Dendritic cell treated with granulocyte-macrophage colony-stimulating factor and Interleukin-4, amounts not matched to agents 40 ng/mL and 50 ng/mL, for 4 days (primary cell): Measurements from ENCODE around the gene ADCY3.

Experiments used
- H3K27ac Mint-ChIP-seq: one replicate; pipeline ENCODE4 v1.8.0; 2022; ENCODE audit warnings: mild to moderate bottlenecking, mixed read lengths
- H3K27me3 Mint-ChIP-seq: one replicate; pipeline ENCODE4 v1.8.0; 2022; ENCODE audit warnings: mild to moderate bottlenecking, mixed read lengths
- H3K36me3 Mint-ChIP-seq: one replicate; pipeline ENCODE4 v1.8.0; 2022; ENCODE audit warnings: low read depth, mixed read lengths
- H3K4me1 Mint-ChIP-seq: one replicate; pipeline ENCODE4 v1.8.0; 2022; ENCODE audit warnings: low read depth, mixed read lengths
- H3K4me3 Mint-ChIP-seq: one replicate; pipeline ENCODE4 v1.8.0; 2022; ENCODE audit warnings: mild to moderate bottlenecking, moderate library complexity, mixed read lengths
- H3K9me3 Mint-ChIP-seq: one replicate; pipeline ENCODE4 v1.8.0; 2022; ENCODE audit warnings: mixed read lengths
- intact Hi-C: fragments of 100-400 bp; cut with micrococcal nuclease; formaldehyde crosslinking; loops from one replicate; pipeline ENCODE4 v1.15.0; 2022

ADCY3 gene

DNA sequence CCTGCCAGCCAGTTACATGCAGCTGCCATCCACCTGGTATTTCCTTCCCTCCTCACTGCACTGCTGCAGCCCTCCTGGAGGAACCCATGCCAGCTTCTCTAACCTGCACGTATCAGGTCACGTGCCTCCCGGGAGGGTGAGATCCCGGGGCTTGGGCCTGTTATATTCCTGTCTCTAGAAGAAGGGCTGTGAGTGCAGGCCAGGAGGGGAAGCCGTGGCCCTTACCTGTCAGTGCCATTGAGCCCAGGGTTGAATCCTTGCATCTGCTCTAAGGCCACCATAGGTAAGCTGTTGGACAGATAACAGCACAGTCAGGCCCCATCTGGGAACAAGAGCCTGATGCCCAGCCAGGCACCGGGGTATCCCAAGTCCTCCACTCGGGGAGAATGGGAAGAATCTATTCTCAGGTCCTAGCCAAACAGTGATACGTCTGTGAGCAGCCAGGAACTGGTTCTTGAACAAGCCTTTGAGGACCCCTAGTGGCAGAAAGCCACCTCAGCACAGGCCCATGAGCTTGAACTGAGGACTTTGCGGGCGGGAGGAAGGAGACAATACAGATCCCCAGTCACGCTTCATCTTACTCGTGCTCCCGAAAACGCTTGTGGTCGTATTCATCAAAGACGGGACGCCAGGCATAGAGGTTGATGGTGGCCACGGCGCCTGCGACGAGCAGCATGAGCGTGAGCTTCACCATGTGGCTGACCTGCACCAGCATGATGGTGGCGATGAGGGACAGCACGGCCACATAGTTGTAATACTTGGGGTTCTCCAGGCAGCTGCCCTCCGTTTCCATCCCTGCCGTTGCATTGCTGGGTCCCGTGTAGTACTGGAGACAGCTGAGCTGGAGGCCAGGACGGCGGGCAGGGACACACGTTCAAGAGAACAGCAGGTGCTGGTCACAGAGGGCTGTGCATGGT, 92.5 kb downstream of the ADCY3 start:
- Mint-ChIP-seq H3K9me3 (no peaks in the 10 kb centered on the region), H3K36me3 (peaks cover 18% of the 10 kb centered on the region), H3K27ac (no peak overlapping the region), H3K4me1 (peaks cover 8% of the 10 kb centered on the region), H3K4me3 (no peak overlapping the region), H3K27me3 (no peaks in the 10 kb centered on the region)
- intact Hi-C loops, result loop anchor here (1.0 to 2.0 kb wide), 2 partner anchors 215 to 417 kb away; no protein-coding TSS in a partner anchor

- H3K27me3 Mint-ChIP-seq, result no peaks in the 10 kb centered on the region
- no peak overlapping the region for H3K27ac Mint-ChIP-seq
- H3K36me3 Mint-ChIP-seq, result peaks cover 26% of the 10 kb centered on the region
- intact Hi-C loops, result loop anchor here (1.0 to 2.0 kb wide), 2 partner anchors 214 to 416 kb away; no protein-coding TSS in a partner anchor
- no peak overlapping the region for H3K4me3 Mint-ChIP-seq
- H3K4me1 Mint-ChIP-seq, result peaks cover 8% of the 10 kb centered on the region
- no peaks in the 10 kb centered on the region for H3K9me3 Mint-ChIP-seq
These were observed 93.3 kb downstream of the ADCY3 start for GRCh38 chr2:24826773-24827145.

- Mint-ChIP-seq H3K4me1 (peaks cover 8% of the 10 kb centered on the region), H3K36me3 (peaks cover 32% of the 10 kb centered on the region)
- intact Hi-C loops, result loop anchor here (2.0 kb wide), 1 partner anchor 213 kb away; no protein-coding TSS in a partner anchor
These were observed 93.9 kb downstream of the ADCY3 start for GRCh38 chr2:24825883-24826772.

DNA sequence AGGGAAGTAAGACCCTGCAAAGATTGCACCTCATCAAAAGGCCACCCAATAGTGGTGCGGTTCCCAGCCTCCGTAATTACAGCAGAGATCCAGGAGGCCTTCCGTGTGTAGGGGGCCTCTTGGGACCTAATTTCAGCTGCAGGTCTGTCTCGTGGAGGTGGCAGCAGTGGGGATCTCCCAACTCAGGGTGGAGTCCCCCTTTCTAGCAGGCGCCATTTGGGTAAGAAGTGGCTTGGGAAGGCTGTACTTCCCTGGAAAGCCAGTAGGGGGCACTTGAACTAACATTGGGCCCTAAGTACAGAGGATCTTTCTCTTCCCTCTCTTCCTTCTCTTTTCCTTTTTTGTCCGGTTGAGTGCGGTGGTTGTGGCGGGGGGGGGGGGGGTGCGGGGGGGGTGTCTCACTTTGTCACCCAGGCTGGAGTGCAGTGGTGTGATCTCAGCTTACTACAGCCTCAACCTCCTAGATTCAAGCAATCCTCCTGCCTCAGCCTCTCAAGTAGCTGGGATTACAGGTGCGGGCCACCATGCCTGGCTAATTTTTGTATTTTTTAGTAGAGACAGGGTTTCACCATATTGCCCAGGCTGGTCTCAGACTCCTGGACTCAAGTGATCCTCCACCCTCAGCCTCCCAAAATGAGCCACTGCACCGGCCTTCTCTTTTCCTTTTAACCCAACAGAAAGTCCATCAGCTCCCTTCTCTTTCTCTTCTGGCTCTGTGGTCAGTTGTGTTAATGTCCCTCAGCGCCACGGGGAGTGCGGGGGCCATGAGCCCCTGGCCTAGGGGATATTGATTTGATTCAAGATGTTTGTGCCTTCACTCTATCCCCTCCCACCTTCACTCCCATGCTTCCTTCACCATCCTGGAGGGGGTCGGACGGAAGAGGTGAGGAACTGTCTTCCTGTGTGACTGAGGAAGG, 94.8 kb downstream of the ADCY3 start:
- Mint-ChIP-seq H3K27me3 (no peaks in the 10 kb centered on the region), H3K4me3 (no peak overlapping the region), H3K4me1 (peaks cover 8% of the 10 kb centered on the region), H3K36me3 (peaks cover 41% of the 10 kb centered on the region), H3K27ac (no peak overlapping the region), H3K9me3 (no peaks in the 10 kb centered on the region)
- intact Hi-C loops, result no loop called here

More at GRCh38 chr2:24825883-24826772, 93.9 kb downstream of the ADCY3 start:
- Mint-ChIP-seq H3K4me3 (no peak overlapping the region), H3K9me3 (no peaks in the 10 kb centered on the region), H3K27me3 (no peaks in the 10 kb centered on the region), H3K27ac (no peak overlapping the region)

- Mint-ChIP-seq H3K9me3 (no peaks in the 10 kb centered on the region), H3K27me3 (no peaks in the 10 kb centered on the region), H3K4me3 (no peak overlapping the region), H3K36me3 (peaks cover 52% of the 10 kb centered on the region), H3K4me1 (peaks cover 8% of the 10 kb centered on the region), H3K27ac (no peak overlapping the region)
- intact Hi-C loops, result no loop called here
These were observed 95.9 kb downstream of the ADCY3 start for GRCh38 chr2:24824071-24824588.

DNA sequence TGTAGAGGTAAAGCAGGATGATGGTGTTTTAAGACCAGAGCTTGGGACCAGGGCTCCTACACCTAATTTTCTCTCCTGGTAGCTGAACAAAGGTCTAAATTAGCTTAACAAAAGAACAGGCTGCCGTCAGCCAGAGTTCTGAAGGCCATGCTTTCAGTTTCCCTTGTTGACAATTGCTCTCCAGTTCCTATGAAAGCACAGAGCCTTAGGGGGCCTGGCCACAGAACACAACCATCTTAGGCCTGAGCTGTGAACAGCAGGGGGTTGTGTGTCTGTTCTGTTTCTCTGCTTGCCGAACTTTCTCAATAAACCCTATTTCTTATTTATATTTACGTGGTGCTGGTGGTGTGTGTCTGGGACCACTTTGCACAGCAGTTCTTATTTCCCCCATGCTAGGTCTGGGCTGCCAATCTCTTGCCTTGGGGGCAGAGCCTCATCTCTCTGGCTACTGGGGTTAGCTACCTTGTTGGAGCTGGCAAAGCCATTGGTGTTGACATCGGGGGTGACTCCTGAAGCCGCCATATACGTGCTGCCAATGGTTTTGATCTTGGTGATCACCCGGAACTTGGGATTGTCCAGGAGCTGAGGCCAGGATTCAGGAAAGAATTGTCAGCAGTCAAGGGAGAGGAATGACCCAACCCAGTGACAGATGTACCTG, 97.9 kb downstream of the ADCY3 start:
- Mint-ChIP-seq H3K27me3 (no peaks in the 10 kb centered on the region), H3K4me3 (no peak overlapping the region), H3K36me3 (peaks cover 59% of the 10 kb centered on the region), H3K4me1 (peaks cover 17% of the 10 kb centered on the region), H3K9me3 (no peaks in the 10 kb centered on the region), H3K27ac (no peak overlapping the region)
- intact Hi-C loops, result no loop called here

DNA sequence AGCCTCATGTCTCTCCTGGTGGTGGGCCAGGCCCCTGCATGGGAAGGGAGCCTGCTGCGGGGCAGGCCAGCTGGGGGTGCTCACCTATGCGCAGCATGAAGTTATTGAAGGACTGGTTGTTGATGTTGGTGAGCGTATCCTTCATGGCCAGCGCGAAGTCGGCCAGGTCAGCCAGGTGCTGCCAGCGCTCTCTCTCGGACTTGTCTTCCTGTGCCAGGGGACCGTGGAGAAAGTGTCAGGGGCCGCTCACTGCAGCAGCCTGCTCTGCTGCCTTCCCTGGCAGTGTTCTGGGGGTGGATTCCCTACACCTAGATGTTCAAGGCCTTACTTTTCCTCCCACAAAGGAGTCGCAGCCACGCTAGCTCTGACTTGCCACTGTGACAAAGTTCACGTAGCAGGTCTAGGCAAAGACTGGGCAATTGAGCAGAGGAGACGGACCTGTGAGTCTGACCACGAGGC, 98.6 kb downstream of the ADCY3 start:
- intact Hi-C loops, result no loop called here
- Mint-ChIP-seq H3K4me1 (peaks cover 22% of the 10 kb centered on the region), H3K36me3 (peaks cover 66% of the 10 kb centered on the region)

GRCh38 chr2:24820598-24821432, 99.2 kb downstream of the ADCY3 start:
- Mint-ChIP-seq H3K27ac (no peak overlapping the region), H3K36me3 (peaks cover 73% of the 10 kb centered on the region), H3K4me3 (no peak overlapping the region), H3K9me3 (no peaks in the 10 kb centered on the region), H3K4me1 (peaks cover 24% of the 10 kb centered on the region), H3K27me3 (no peaks in the 10 kb centered on the region)
- intact Hi-C loops, result no loop called here

More for the DNA sequence above, 98.6 kb downstream of the ADCY3 start:
- H3K4me3 Mint-ChIP-seq, result no peak overlapping the region
- H3K27ac Mint-ChIP-seq, result no peak overlapping the region
- H3K9me3 Mint-ChIP-seq, result no peaks in the 10 kb centered on the region
- H3K27me3 Mint-ChIP-seq, result no peaks in the 10 kb centered on the region

GRCh38 chr2:24820175-24820513, 99.9 kb downstream of the ADCY3 start:
- H3K9me3 Mint-ChIP-seq, result no peaks in the 10 kb centered on the region
- no peaks in the 10 kb centered on the region for H3K27me3 Mint-ChIP-seq
- H3K27ac Mint-ChIP-seq, result no peak overlapping the region
- peaks cover 79% of the 10 kb centered on the region for H3K36me3 Mint-ChIP-seq
- intact Hi-C loops, result no loop called here
- H3K4me3 Mint-ChIP-seq, result no peak overlapping the region
- peaks cover 24% of the 10 kb centered on the region for H3K4me1 Mint-ChIP-seq

- Mint-ChIP-seq H3K9me3 (no peaks in the 10 kb centered on the region), H3K4me3 (no peak overlapping the region), H3K36me3 (peaks cover 79% of the 10 kb centered on the region), H3K27ac (no peak overlapping the region), H3K27me3 (no peaks in the 10 kb centered on the region), H3K4me1 (peaks cover 24% of the 10 kb centered on the region)
- intact Hi-C loops, result loop anchor here (10.0 kb wide), 1 partner anchor 55 kb away; no protein-coding TSS in a partner anchor
These were observed 100.4 kb downstream of the ADCY3 start for GRCh38 chr2:24819442-24820174.

DNA sequence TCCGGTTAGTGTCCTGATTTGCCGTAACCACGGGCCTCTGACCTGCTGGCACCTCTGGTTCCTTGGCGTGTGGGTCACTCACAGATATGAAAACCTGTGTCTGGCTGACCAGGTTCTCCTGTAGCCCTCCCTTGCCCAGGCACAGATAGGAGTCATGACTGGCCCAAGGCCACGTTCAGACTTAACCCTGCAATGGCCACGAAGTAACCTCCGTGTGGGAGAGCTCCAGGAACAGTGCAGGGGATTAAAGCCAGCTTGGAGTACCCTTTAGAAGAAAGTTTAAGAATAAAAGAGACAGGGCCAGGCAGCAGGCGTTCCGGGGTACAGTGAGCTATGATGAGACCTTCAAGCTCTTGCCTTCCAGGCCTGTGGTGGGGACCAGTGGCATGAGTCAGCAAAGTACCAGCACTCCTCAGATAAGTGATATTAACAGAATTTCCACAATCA, 101.3 kb downstream of the ADCY3 start:
- Mint-ChIP-seq H3K9me3 (no peaks in the 10 kb centered on the region), H3K4me1 (peaks cover 24% of the 10 kb centered on the region), H3K36me3 (peaks cover 71% of the 10 kb centered on the region), H3K27me3 (no peaks in the 10 kb centered on the region), H3K4me3 (no peak overlapping the region), H3K27ac (peak overlapping the region; percentile 47)
- intact Hi-C loops, result loop anchor here (10.0 kb wide), 1 partner anchor 54 kb away; no protein-coding TSS in a partner anchor
